Lower lobe of right lung (tissue), 2 donors: ENCODE data around the gene GLMP. TPM values are rescaled to one million over a fixed set of nuclear protein-coding genes. Genes with fewer than 3 reads are reported as not detected.
A peak's percentile ranks its signal among the peaks of the same experiment; 100 is the strongest.

ENCODE experiments used
- ATAC-seq, 2 donors: fragments of 200-7000 bp; cut with Tn5 transposase; one replicate each; pipeline ENCODE4 v1.9.1; 2020 to 2022; ENCODE audit warnings: mild to moderate bottlenecking in 2 of 2, moderate library complexity in 2 of 2
- DNase-seq: peaks from one replicate; pipeline ENCODE4 v3.0.0-alpha.2; 2020
- H3K27ac ChIP-seq: fragments of 200-600 bp; one replicate; pipeline ENCODE4 v1.8.0; 2022
- H3K27me3 ChIP-seq: fragments of 200-600 bp; one replicate; pipeline ENCODE4 v1.8.0; 2022; ENCODE audit warnings: low read depth
- H3K36me3 ChIP-seq: fragments of 200-600 bp; one replicate; pipeline ENCODE4 v1.8.0; 2022; ENCODE audit warnings: mild to moderate bottlenecking
- H3K4me1 ChIP-seq: fragments of 200-600 bp; one replicate; pipeline ENCODE4 v1.8.0; 2022
- H3K4me3 ChIP-seq: fragments of 200-600 bp; one replicate; pipeline ENCODE4 v1.8.0; 2022; ENCODE audit warnings: mild to moderate bottlenecking
- H3K9me3 ChIP-seq: fragments of 200-600 bp; one replicate; pipeline ENCODE4 v1.8.0; 2022
- intact Hi-C: fragments of 100-400 bp; cut with DNase I; formaldehyde crosslinking; loops from one replicate; pipeline ENCODE4 v1.11.0; 2022
- total RNA-seq: library from RNA; stranded (reverse); fragmentation: NEBNext Ultra II Directional; extraction: Animal tissue kit (Norgen Biotek cat#: 25700); gene quantifications from one replicate; pipeline ENCODE4 v1.2.1, GENCODE V29; 2021
- TF ChIP-seq, protein P1 (sequence below): fragments of 200-600 bp; IDR thresholded peaks from one replicate; pipeline ENCODE4 v1.8.0; 2022; ENCODE audit warnings: antibody characterized with exemption, mild to moderate bottlenecking
- donor health status: DM: no; HTN: yes; CAD: no; lungs with severe emphysema.

GLMP gene
- total RNA-seq, 1 donor from 2014 or later: 53.7 TPM

DNA sequence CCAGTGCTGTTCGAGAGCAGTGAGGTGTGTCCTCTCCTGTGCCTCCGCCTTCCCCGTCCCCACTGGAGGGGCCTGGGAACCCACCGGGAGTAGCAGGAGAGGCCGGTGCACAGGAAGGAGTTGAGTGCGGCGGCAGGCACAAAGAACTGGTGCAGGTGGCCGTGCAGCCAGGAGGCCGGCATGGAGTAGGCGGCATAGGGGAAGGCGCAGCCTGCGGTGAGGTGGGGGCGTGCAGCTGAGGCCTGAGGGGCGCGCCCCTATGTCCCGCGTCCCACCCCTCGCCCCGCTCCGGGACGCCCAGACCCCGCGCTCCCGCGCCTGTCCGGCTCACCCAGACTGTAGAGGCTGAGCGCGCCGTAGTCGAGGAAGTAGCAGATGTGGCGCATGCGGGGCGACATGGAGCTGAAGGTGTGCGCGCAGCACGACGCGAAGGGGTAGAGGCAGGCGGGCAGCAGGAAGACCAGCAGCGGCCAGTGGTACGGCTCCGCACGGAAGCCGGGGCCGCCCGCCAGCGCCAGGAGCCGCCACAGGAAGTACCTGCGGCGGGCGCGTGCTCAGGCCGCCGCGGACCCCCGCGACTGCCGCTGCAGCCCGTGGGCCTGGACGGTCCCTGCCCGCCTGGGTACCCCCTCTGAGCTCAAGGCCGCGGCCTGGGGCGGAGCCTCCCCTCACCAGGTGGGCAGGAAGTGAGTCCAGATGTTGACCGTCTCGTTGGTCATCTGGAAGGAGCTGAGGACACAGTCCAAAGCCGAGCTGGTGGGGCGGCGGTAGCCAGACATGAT lies 49.8 kb downstream of the GLMP start:
- ATAC-seq (peak; percentile 31 to 44), DNase-seq (peak; percentile 59)
- intact Hi-C loops: no loop called here
- Histone ChIP-seq H3K4me1 (peaks cover 27% of the 10 kb centered on the region), H3K36me3 (peaks cover 21% of the 10 kb centered on the region), H3K27me3 (peaks cover 11% of the 10 kb centered on the region), H3K4me3 (peak overlapping the region; percentile 48), H3K9me3 (no peaks in the 10 kb centered on the region), H3K27ac (no peak overlapping the region)
- TF ChIP-seq, protein P1, sequence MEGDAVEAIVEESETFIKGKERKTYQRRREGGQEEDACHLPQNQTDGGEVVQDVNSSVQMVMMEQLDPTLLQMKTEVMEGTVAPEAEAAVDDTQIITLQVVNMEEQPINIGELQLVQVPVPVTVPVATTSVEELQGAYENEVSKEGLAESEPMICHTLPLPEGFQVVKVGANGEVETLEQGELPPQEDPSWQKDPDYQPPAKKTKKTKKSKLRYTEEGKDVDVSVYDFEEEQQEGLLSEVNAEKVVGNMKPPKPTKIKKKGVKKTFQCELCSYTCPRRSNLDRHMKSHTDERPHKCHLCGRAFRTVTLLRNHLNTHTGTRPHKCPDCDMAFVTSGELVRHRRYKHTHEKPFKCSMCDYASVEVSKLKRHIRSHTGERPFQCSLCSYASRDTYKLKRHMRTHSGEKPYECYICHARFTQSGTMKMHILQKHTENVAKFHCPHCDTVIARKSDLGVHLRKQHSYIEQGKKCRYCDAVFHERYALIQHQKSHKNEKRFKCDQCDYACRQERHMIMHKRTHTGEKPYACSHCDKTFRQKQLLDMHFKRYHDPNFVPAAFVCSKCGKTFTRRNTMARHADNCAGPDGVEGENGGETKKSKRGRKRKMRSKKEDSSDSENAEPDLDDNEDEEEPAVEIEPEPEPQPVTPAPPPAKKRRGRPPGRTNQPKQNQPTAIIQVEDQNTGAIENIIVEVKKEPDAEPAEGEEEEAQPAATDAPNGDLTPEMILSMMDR: no peak

DNA sequence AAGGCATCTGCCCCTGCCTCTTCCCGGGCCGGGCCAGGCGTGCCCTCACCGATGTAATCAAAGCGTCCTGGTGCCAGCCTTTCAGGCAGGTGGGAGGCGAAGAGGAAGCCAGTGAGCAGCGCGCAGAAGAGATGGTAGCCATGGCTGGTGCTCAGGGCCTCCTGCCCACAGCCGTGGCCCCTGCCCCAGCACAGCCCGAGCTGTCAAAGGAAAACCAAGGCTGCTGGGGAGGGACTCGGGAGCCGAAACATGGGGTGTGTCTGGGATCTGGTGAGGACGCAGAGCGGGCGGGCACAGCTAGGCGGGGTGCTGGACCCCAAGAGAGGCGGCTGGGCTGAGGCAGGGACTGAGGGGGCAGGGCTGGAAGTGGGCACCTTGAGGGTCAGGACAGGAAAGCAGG lies 50.8 kb downstream of the GLMP start:
- no peak for ATAC-seq
- Histone ChIP-seq H3K36me3 (peaks cover 20% of the 10 kb centered on the region), H3K27ac (no peak overlapping the region), H3K9me3 (no peaks in the 10 kb centered on the region), H3K27me3 (peaks cover 11% of the 10 kb centered on the region), H3K4me1 (peaks cover 27% of the 10 kb centered on the region), H3K4me3 (no peak overlapping the region)
- intact Hi-C loops: no loop called here
- TF ChIP-seq, protein P1: no peak
- DNase-seq: no peak

DNA sequence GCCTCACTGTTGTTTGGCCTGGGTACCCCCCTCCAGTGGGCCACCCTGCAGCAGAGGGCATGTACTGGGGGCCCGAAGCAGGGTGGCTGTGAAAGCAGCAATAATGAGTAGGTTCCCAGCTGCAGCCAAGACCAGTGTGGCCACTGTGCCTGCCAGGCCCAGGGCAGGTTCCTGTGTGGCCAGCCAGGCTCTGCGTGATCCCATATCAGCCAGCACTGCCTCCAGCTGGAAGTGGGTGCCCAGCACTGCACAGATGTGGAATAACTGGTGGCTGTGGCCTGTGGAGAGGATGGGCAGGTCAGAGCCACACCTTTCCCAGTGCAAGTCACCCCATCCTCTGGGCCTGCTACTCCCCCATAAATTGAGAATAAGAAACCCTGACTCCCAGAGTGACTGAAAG lies 51.4 kb downstream of the GLMP start:
- intact Hi-C loops: no loop called here
- H3K27me3 ChIP-seq: peaks cover 11% of the 10 kb centered on the region
- TF ChIP-seq, protein P1: no peak
- ATAC-seq: no peak
- peaks cover 27% of the 10 kb centered on the region for H3K4me1 ChIP-seq
- DNase-seq: no peak
- no peak overlapping the region for H3K27ac ChIP-seq
- H3K4me3 ChIP-seq: no peak overlapping the region
- peaks cover 20% of the 10 kb centered on the region for H3K36me3 ChIP-seq
- no peaks in the 10 kb centered on the region for H3K9me3 ChIP-seq

DNA sequence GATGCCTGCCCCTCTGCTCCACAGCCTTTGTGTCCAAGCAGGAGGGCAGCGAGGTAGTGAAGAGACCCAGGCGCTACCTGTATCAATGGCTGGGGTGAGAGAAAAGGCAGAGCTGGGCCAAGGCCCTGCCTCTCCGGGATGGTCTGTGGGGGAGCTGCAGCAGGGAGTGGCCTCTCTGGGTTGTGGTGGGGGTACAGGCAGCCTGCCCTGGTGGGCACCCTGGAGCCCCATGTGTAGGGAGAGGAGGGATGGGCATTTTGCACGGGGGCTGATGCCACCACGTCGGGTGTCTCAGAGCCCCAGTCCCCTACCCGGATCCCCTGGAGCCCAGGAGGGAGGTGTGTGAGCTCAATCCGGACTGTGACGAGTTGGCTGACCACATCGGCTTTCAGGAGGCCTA lies 52.7 kb downstream of the GLMP start:
- intact Hi-C loops: no loop called here
- peaks cover 23% of the 10 kb centered on the region for H3K4me1 ChIP-seq
- H3K27ac ChIP-seq: no peak overlapping the region
- no peak overlapping the region for H3K4me3 ChIP-seq
- H3K9me3 ChIP-seq: no peaks in the 10 kb centered on the region
- peaks cover 32% of the 10 kb centered on the region for H3K36me3 ChIP-seq
- TF ChIP-seq, protein P1: no peak
- H3K27me3 ChIP-seq: peaks cover 11% of the 10 kb centered on the region
- DNase-seq (no peak), ATAC-seq (no peak)

Other genes with a start within 250 kb of the GLMP start
- 32.5 TPM for gene UBQLN4, start 241.9 kb downstream of the GLMP start, total RNA-seq
- gene LAMTOR2, start 240.9 kb downstream of the GLMP start, total RNA-seq: 66.5 TPM
- gene RAB25, start 234.5 kb downstream of the GLMP start, total RNA-seq: 58.0 TPM
- 0.74 TPM for gene MEX3A, start 213.2 kb downstream of the GLMP start, total RNA-seq
- gene LMNA, start 181.0 kb downstream of the GLMP start, total RNA-seq: 235 TPM
- gene SEMA4A, start 142.1 kb downstream of the GLMP start, total RNA-seq: 28.9 TPM
- gene SLC25A44, start 101.6 kb downstream of the GLMP start, total RNA-seq: 17.7 TPM
- gene PMF1, start 82.7 kb downstream of the GLMP start, total RNA-seq: 45.3 TPM
- 4.8 TPM for gene BGLAP, start 53.5 kb downstream of the GLMP start, total RNA-seq
- gene PAQR6, start 47.6 kb downstream of the GLMP start, total RNA-seq: 2.3 TPM
- gene SMG5, start 12.9 kb downstream of the GLMP start, total RNA-seq: 68.9 TPM
- gene TMEM79, start 11.4 kb downstream of the GLMP start, total RNA-seq: 4.8 TPM
- not detected for gene VHLL, start 3.6 kb upstream of the GLMP start, total RNA-seq
- 117 TPM for gene CCT3, start 42.6 kb upstream of the GLMP start, total RNA-seq
- not detected for gene TSACC, start 42.8 kb upstream of the GLMP start, total RNA-seq
- not detected for gene RHBG, start 73.5 kb upstream of the GLMP start, total RNA-seq
- gene MEF2D, start 205.1 kb upstream of the GLMP start, total RNA-seq: 51.0 TPM